ENCODE data around the gene DOCK2. TPM values are rescaled to one million over a fixed set of nuclear protein-coding genes. Genes with fewer than 3 reads are reported as not detected.
A peak's percentile ranks its signal among the peaks of the same experiment; 100 is the strongest.
"Not testable (repeated sequence)": the region's sequence is repeated elsewhere in the genome, so short reads cannot be mapped to it uniquely, and the experiment has no call there.

Gene DOCK2
- 0.10 and 0.20 TPM in 2 replicates for total RNA-seq (2014; rRNA removed; shearing (Covaris generic))

DNA sequence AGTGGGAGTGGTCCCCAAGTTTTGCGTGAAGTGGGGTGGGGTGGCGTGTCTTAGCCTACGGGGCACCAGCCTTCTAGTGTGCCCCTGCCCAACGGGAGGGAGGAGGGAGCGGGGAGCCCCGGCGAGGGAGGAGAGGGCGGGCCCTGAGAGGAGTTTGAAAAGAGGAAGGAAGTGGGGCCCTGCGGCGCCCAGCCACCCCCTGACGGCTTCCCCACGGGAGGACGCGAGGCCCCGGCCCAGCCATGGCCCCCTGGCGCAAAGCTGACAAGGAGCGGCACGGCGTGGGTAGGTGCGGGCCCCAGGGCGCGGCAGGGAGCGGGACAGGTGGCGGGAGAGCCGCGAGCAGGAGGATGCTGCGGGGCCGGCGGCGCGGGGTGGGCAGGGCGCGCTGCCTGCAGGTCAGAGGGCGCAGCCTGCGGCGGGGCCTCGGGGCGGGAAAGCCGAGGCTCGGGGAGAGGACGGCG, at the start of gene DOCK2:
Gene DOCK2, plus strand, starts transcription at position 191 of the 464 bp plus-strand sequence. Its CDS starts 52 bp downstream, at position 243.
- H3K27me3 ChIP-seq = no peaks in the 10 kb centered on the region
- peaks cover under 1% of the 10 kb centered on the region; the same call in 1 of the 2 replicates for H3K4me1 ChIP-seq
- no peak within 1 kb of the TSS for H3K27ac ChIP-seq
- DNase-seq = no peak
- no peak within 1 kb of the TSS for H3K4me3 ChIP-seq
- H3K9me3 ChIP-seq (replicated peaks) = 0 out of 2 replicates have a peak, but pooled peaks cover 3% of the 10 kb centered on the region
- H3K36me3 ChIP-seq = no peaks in the 10 kb centered on the region

DNA sequence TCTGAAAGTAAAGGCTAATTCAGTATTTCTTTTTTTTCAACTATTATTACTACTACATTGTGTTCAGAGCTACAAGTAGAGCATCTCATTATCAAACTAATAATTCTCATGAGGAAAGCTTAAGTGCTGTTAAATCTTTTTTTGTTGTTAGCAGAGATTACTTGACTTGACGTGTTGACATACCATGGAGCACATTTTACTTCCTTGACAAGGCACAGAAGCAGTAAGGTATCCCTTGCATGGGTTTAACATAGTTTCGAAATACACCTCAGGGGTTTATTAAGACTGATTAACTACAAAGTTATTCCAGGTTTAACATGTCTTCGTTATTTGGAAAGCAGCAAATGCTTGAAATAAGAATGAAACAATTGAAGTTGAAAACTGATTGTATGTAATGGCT, 46.5 kb upstream of the DOCK2 start:
- Histone ChIP-seq H3K9me3 (replicated peaks) (no peaks in the 10 kb centered on the region), H3K36me3 (peaks cover 72% of the 10 kb centered on the region), H3K27ac (no peak overlapping the region), H3K4me3 (no peak overlapping the region), H3K4me1 (no peaks in the 10 kb centered on the region), H3K27me3 (no peaks in the 10 kb centered on the region)
- DNase-seq = no peak

- Histone ChIP-seq H3K4me1 (no peaks in the 10 kb centered on the region), H3K36me3 (peaks cover 83% of the 10 kb centered on the region), H3K27ac (no peak overlapping the region), H3K27me3 (no peaks in the 10 kb centered on the region), H3K9me3 (replicated peaks) (no peaks in the 10 kb centered on the region), H3K4me3 (no peak overlapping the region)
- no peak for DNase-seq
Observed at GRCh38 chr5:169591636-169592035, 45.4 kb upstream of the DOCK2 start.

DNA sequence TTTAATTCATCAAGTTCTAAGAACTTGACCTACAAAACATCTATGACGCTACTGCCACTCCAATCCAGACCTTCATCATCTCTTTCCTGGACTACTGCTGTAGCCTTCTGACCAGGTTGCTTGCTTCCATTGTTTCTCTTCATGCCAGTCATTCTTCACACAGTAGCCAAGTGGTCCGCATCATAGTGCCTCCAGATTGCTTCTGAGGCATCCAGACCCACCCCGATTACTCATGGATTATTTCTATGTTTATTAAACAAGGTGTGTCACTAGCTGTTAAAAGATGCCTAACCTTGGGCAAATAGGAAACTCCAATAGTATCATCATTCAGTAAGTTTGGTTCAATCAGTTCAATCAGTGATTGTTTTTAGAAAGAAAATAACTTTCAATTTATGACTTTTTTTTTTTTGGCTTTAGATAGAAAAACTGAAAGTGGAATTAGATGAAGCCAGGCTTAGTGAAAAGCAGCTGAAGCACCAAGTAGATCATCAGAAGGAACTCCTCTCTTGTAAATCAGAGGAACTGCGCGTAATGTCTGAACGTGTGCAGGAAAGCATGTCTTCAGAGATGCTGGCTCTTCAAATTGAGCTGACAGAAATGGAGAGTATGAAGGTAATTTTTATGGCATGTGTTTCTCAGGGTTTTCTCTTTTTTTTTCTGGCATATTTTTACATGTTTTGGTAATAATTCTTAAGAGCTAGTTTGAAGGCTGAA, 44.0 kb upstream of the DOCK2 start:
- Histone ChIP-seq H3K27ac (no peak overlapping the region), H3K4me3 (no peak overlapping the region), H3K36me3 (peaks cover 93% of the 10 kb centered on the region), H3K4me1 (no peaks in the 10 kb centered on the region), H3K9me3 (replicated peaks) (no peaks in the 10 kb centered on the region), H3K27me3 (no peaks in the 10 kb centered on the region)
- DNase-seq = no peak

- H3K4me1 ChIP-seq = no peaks in the 10 kb centered on the region
- no peaks in the 10 kb centered on the region for H3K27me3 ChIP-seq
- no peak overlapping the region for H3K4me3 ChIP-seq
- H3K9me3 ChIP-seq (replicated peaks) = no peaks in the 10 kb centered on the region
- H3K27ac ChIP-seq = no peak overlapping the region
- no peak for DNase-seq
- peaks cover 96% of the 10 kb centered on the region for H3K36me3 ChIP-seq
Observed at GRCh38 chr5:169595172-169595820, 41.8 kb upstream of the DOCK2 start.

- Histone ChIP-seq H3K27ac (no peak overlapping the region), H3K27me3 (no peaks in the 10 kb centered on the region), H3K4me3 (no peak overlapping the region), H3K36me3 (peaks cover 97% of the 10 kb centered on the region), H3K4me1 (no peaks in the 10 kb centered on the region), H3K9me3 (replicated peaks) (no peaks in the 10 kb centered on the region)
- DNase-seq = no peak
Observed at GRCh38 chr5:169599451-169599850, 37.6 kb upstream of the DOCK2 start.

DNA sequence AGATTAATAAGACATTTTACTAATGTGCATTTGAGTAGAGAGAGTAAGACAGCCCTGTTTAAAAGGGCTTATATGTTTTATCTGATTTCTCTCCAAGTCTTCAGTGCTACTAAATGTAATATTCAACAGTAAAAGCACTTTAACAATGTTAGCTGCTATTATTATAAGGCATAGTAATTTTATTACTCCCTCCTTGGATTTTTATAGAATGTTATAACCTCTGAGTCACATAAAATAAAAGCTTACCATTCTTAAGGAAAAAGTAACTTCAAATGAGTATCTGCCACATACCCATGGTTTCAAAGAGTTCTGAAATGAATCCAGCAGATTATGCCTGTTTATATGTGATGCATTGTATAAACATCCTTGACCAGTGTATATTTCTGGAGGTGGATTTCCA, 34.5 kb upstream of the DOCK2 start:
- Histone ChIP-seq H3K4me3 (no peak overlapping the region), H3K27me3 (no peaks in the 10 kb centered on the region), H3K9me3 (replicated peaks) (no peaks in the 10 kb centered on the region), H3K4me1 (peaks cover 15% of the 10 kb centered on the region), H3K36me3 (peaks cover 79% of the 10 kb centered on the region), H3K27ac (no peak overlapping the region)
- no peak for DNase-seq

DNA sequence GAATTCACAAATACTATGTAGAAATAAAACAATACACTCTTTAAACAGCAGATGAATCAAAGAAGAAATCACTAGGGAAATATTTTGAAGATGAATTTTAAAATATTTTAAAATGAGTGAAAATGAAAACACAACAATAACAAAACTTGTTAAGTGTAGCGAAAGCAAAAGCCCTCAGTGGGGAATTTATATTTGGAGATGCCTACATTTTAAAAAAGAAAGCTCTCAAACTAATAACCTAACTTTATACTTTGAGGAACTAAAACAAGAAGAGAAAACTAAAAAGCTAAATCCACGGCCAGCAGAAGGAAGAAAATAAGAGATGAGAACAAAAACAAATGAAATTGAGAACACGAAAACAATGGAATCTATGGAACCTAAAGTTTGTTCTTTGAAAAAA, 30.8 kb upstream of the DOCK2 start:
- Histone ChIP-seq H3K36me3 (peaks cover 43% of the 10 kb centered on the region), H3K9me3 (replicated peaks) (0 out of 2 replicates have a peak, but pooled peaks cover 3% of the 10 kb centered on the region), H3K4me3 (no peak overlapping the region), H3K4me1 (peaks cover 21% of the 10 kb centered on the region), H3K27ac (peak overlapping the region; percentile 46; the same call in 1 of the 2 replicates), H3K27me3 (no peaks in the 10 kb centered on the region)
- DNase-seq = no peak

DNA sequence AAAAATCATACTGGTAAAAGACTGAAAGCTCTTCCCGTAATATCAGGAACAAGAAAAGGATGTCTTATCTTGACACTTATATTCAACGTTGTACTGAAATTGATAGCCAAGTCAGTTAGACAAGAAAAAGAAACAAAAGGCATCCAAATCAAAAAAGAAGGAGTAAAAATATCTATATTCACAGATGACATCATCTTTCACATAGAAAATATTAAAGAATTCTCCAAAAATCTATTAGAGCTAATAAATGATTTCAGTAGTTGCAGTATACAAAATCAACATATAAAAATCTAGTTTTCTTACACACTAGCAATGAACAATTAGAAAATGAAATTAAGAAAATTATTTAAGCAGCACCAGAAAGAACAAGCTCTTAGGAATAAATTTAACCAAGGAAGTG, 29.2 kb upstream of the DOCK2 start:
- Histone ChIP-seq H3K27me3 (no peaks in the 10 kb centered on the region), H3K27ac (peak overlapping the region; percentile 46; the same call in 1 of the 2 replicates), H3K36me3 (peaks cover 27% of the 10 kb centered on the region), H3K4me3 (no peak overlapping the region), H3K4me1 (peaks cover 21% of the 10 kb centered on the region), H3K9me3 (replicated peaks) (0 out of 2 replicates have a peak, but pooled peaks cover 3% of the 10 kb centered on the region)
- DNase-seq = no peak

GRCh38 chr5:169609716-169610115, 27.4 kb upstream of the DOCK2 start:
- 0 out of 2 replicates have a peak, but pooled peaks cover 3% of the 10 kb centered on the region for H3K9me3 ChIP-seq (replicated peaks)
- H3K27me3 ChIP-seq = no peaks in the 10 kb centered on the region
- H3K36me3 ChIP-seq = peaks cover 9% of the 10 kb centered on the region
- H3K4me1 ChIP-seq = peaks cover 21% of the 10 kb centered on the region
- H3K27ac ChIP-seq = no peak overlapping the region
- DNase-seq = no peak
- no peak overlapping the region for H3K4me3 ChIP-seq

DNA sequence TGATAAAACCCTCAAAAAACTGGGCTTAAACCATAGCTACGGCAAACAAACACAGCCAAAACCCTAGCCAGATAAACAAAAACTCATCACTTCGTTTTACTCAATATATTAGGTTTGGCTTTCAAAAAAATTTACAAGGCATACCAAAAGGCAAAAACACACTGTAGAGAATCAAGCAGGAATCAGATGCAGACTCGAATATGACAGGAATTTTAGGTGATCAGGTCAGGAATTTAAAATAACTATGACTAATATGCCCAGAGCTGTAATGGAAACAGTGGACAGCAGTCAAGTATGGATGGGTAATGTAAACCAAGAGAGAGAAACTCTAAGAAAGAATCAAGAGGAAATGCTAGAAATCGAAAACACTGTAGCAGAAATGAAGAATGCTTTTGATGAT, 26.5 kb upstream of the DOCK2 start:
- no peak overlapping the region for H3K4me3 ChIP-seq
- no peak overlapping the region for H3K27ac ChIP-seq
- 0 out of 2 replicates have a peak, but pooled peaks cover 3% of the 10 kb centered on the region for H3K9me3 ChIP-seq (replicated peaks)
- H3K36me3 ChIP-seq = peaks cover 5% of the 10 kb centered on the region
- peaks cover 21% of the 10 kb centered on the region for H3K4me1 ChIP-seq
- DNase-seq = no peak
- no peaks in the 10 kb centered on the region for H3K27me3 ChIP-seq

DNA sequence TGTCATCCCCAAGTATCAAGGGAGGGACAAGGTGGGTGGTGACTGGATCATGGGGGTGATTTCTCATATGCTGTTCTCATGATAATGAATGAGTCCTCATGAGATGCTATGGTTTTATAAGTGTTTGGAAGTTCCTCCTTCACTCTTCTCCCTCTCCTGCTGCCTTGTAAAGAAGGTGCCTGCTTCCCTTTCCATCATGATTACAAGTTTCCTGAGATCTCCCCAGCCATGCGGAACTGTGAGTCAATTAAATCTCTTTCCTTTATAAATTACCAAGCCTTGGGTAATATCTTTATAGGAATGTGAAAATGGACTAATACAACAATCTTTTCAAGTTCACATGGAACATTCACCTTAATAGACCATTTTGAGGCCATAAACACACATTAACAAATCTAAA, 21.5 kb upstream of the DOCK2 start:
- Histone ChIP-seq H3K27me3 (no peaks in the 10 kb centered on the region), H3K4me1 (no peaks in the 10 kb centered on the region), H3K27ac (no peak overlapping the region), H3K9me3 (replicated peaks) (peaks cover 3% of the 10 kb centered on the region; the same call in 1 of the 2 replicates), H3K4me3 (no peak overlapping the region), H3K36me3 (no peaks in the 10 kb centered on the region)
- no peak for DNase-seq

DNA sequence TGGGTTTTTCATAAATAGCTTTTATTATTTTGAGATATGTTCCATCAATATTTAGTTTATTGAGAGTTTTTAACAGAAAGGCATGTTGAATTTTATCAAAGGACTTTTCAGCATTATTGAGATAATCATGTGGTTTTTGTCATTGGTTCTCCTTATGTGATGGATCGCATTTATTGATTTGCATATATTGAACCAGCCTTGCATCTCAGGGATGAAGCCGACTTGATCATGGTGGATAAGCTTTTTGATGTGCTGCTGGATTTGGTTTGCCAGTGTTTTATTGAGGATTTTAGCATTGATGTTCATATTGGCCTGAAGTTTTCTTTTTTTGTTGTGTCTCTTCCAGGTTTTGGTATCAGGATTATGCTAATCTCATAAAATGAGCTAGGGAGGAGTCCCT, 12.8 kb upstream of the DOCK2 start:
- H3K4me1 ChIP-seq; H3K27me3 ChIP-seq; H3K27ac ChIP-seq; H3K9me3 ChIP-seq (replicated peaks); H3K4me3 ChIP-seq; DNase-seq; H3K36me3 ChIP-seq: not testable (repeated sequence)

DNA sequence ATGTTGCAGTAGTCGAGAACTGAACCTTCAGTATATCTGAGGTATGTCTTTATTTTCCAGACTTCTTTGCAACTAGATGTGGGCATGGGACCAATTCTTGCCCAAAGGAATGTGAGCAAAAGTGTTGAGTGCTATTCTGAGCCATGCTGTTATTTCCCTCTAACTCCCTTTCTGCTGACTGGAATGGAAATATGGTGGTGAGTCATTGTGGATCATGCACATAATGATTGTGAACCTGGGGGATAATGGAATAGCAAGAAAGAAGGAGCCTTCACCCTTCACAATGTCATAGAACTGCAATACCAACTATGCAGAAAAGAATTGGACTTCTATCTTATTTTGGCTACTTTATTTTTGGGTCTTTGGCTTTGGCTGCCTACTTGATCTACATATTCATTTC, 10.3 kb upstream of the DOCK2 start:
- no peaks in the 10 kb centered on the region for H3K36me3 ChIP-seq
- no peaks in the 10 kb centered on the region for H3K9me3 ChIP-seq (replicated peaks)
- H3K4me1 ChIP-seq = peaks cover 18% of the 10 kb centered on the region
- DNase-seq = no peak
- H3K27ac ChIP-seq = no peak overlapping the region
- no peaks in the 10 kb centered on the region for H3K27me3 ChIP-seq
- no peak overlapping the region for H3K4me3 ChIP-seq

DNA sequence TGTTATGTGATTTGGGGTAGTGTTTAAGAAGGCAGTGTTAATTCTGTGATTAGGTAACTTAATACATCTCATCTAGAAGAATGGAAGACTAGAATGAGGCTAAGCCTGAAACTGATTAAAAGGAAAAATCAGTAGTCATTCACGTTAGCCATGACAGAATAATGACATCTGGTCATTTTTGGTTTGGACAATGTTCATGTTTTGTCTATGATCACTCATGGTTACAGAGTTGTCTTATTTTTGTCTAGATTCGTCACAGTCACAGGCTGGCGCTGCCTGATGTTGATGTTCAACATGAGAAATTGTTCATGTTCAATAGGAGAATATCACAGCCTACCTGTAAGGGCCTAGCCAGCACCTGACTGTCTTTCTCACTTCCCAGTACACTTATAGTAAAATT, 9.5 kb upstream of the DOCK2 start:
- Histone ChIP-seq H3K27ac (no peak overlapping the region), H3K27me3 (no peaks in the 10 kb centered on the region), H3K9me3 (replicated peaks) (no peaks in the 10 kb centered on the region), H3K4me1 (peaks cover 22% of the 10 kb centered on the region), H3K36me3 (no peaks in the 10 kb centered on the region), H3K4me3 (no peak overlapping the region)
- no peak for DNase-seq

All from SJCRH30 (cell line).